OCI-LY3 (cell line): ENCODE measurements around the gene RNF4.

Source experiments
- EZH2phosphoT487 ChIP-seq: fragments of 200-600 bp; shearing (Covaris generic); IDR thresholded peaks from 2 replicates; pipeline ENCODE4 v1.6.1; 2018; ENCODE audit warnings: antibody characterized with exemption, mixed run types, low read depth
- TF ChIP-seq, protein P1 (sequence below): fragments of 200-600, 300-600 bp; sonication (generic); IDR thresholded peaks from 2 replicates; pipeline ENCODE4 v1.5.1; 2014; ENCODE audit warnings: antibody characterized with exemption, low read length, low read depth

DNA sequence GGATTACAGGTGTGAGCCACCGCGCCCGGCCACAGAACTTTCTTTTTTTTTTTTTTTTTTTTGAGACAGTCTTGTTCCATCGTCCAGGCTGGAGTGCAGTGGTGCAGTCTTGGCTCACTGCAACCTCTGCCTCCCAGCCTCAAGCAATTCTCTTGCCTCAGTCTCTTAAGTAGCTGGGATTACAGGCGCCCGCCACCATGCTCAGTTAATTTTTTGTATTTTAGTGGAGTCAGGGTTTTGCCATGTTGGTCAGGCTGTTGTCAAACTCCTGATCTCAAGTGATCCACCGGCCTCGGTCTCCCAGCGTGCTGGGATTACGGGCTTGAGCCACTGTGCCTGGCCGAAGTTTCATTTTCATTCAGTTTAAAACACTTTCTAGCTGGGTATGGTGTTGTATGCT is 83.9 kb downstream of the RNF4 start:
- TF ChIP-seq, protein P1, sequence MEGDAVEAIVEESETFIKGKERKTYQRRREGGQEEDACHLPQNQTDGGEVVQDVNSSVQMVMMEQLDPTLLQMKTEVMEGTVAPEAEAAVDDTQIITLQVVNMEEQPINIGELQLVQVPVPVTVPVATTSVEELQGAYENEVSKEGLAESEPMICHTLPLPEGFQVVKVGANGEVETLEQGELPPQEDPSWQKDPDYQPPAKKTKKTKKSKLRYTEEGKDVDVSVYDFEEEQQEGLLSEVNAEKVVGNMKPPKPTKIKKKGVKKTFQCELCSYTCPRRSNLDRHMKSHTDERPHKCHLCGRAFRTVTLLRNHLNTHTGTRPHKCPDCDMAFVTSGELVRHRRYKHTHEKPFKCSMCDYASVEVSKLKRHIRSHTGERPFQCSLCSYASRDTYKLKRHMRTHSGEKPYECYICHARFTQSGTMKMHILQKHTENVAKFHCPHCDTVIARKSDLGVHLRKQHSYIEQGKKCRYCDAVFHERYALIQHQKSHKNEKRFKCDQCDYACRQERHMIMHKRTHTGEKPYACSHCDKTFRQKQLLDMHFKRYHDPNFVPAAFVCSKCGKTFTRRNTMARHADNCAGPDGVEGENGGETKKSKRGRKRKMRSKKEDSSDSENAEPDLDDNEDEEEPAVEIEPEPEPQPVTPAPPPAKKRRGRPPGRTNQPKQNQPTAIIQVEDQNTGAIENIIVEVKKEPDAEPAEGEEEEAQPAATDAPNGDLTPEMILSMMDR, result no peak
- no peak for TF ChIP-seq EZH2phosphoT487
